ENCODE results near the gene KCNF1. TPM values are rescaled to one million over a fixed set of nuclear protein-coding genes. Genes with fewer than 3 reads are reported as not detected.

Gene KCNF1
- total RNA-seq, 1 donor from 2014 or later: 0.20 TPM

GRCh38 chr2:10919771-10920621, 8.3 kb downstream of the KCNF1 start:
- DNase-seq (ENCODE audit: low read depth, low spot score): no peak

GRCh38 chr2:10920764-10921388, 9.1 kb downstream of the KCNF1 start:
- no peak for DNase-seq (ENCODE audit: low read depth, low spot score)

- DNase-seq (ENCODE audit: low read depth, low spot score): no peak
Measured at GRCh38 chr2:10921525-10921924, 9.8 kb downstream of the KCNF1 start.

- DNase-seq (ENCODE audit: low read depth, low spot score): no peak
Measured at GRCh38 chr2:10922307-10923007, 10.7 kb downstream of the KCNF1 start.

- no peak for DNase-seq (ENCODE audit: low read depth, low spot score)
Measured at GRCh38 chr2:10923008-10923375, 11.3 kb downstream of the KCNF1 start.

GRCh38 chr2:10923965-10924364, 12.2 kb downstream of the KCNF1 start:
- DNase-seq (ENCODE audit: low read depth, low spot score): no peak

GRCh38 chr2:10924441-10924840, 12.7 kb downstream of the KCNF1 start:
- no peak for DNase-seq (ENCODE audit: low read depth, low spot score)

GRCh38 chr2:10924859-10925258, 13.1 kb downstream of the KCNF1 start:
- no peak for DNase-seq (ENCODE audit: low read depth, low spot score)

GRCh38 chr2:10926191-10926820, 14.6 kb downstream of the KCNF1 start:
- DNase-seq (ENCODE audit: low read depth, low spot score): no peak

- no peak for DNase-seq (ENCODE audit: low read depth, low spot score)
Measured at GRCh38 chr2:10930721-10931516, 19.2 kb downstream of the KCNF1 start.

GRCh38 chr2:10931710-10932255, 20.0 kb downstream of the KCNF1 start:
- no peak for DNase-seq (ENCODE audit: low read depth, low spot score)

- no peak for DNase-seq (ENCODE audit: low read depth, low spot score)
Measured at GRCh38 chr2:10932345-10933151, 20.8 kb downstream of the KCNF1 start.

- no peak for DNase-seq (ENCODE audit: low read depth, low spot score)
Measured at GRCh38 chr2:10933700-10934225, 22.0 kb downstream of the KCNF1 start.

GRCh38 chr2:10934308-10934978, 22.7 kb downstream of the KCNF1 start:
- no peak for DNase-seq (ENCODE audit: low read depth, low spot score)

GRCh38 chr2:10934979-10935350, 23.2 kb downstream of the KCNF1 start:
- DNase-seq (ENCODE audit: low read depth, low spot score): no peak

- DNase-seq (ENCODE audit: low read depth, low spot score): no peak
Measured at GRCh38 chr2:10935366-10935918, 23.7 kb downstream of the KCNF1 start.

GRCh38 chr2:10935953-10936942, 24.5 kb downstream of the KCNF1 start:
- DNase-seq (ENCODE audit: low read depth, low spot score): peak; percentile 91

- no peak for DNase-seq (ENCODE audit: low read depth, low spot score)
Measured at GRCh38 chr2:10939058-10939457, 27.3 kb downstream of the KCNF1 start.

Measured in pulmonary artery endothelial cell (primary cell).